RWPE2 (cell line): Measurements from ENCODE around the gene COTL1.

Source experiments
- ATAC-seq: fragments of 200-7000 bp; cut with Tn5 transposase; 3 replicates; pipeline ENCODE4 v1.9.1; 2021; ENCODE audit warnings: low read depth
- DNase-seq: peaks from one replicate; pipeline ENCODE4 v3.0.0-alpha.2; 2020; ENCODE audit warnings: low spot score
- H3K27ac ChIP-seq: fragments of 450-650 bp; 2 replicates; pipeline ENCODE4 v1.5.1; 2017; ENCODE audit warnings: mild to moderate bottlenecking; ENCODE audit not compliant: poor library complexity, severe bottlenecking
- H3K27me3 ChIP-seq: fragments of 250-450 bp; sonication (Bioruptor Pico); 2 replicates; pipeline ENCODE4 v1.5.1; 2021; ENCODE audit warnings: mild to moderate bottlenecking, moderate library complexity; ENCODE audit not compliant: insufficient read depth, poor library complexity, severe bottlenecking
- H3K36me3 ChIP-seq: fragments of 250-450 bp; sonication (Bioruptor Pico); 2 replicates; pipeline ENCODE4 v1.5.1; 2020; ENCODE audit warnings: low read depth, mild to moderate bottlenecking, moderate library complexity
- H3K4me1 ChIP-seq: fragments of 250-450 bp; sonication (Bioruptor Pico); 2 replicates; pipeline ENCODE4 v1.5.1; 2021; ENCODE audit warnings: mild to moderate bottlenecking, moderate library complexity; ENCODE audit not compliant: insufficient read depth, poor library complexity, severe bottlenecking
- H3K4me3 ChIP-seq: fragments of 250-450 bp; sonication (Bioruptor Pico); 2 replicates; pipeline ENCODE4 v1.5.1; 2021; ENCODE audit warnings: mild to moderate bottlenecking, moderate library complexity; ENCODE audit not compliant: severe bottlenecking
- H3K9me3 ChIP-seq: fragments of 250-450 bp; sonication (Bioruptor Pico); 2 replicates; pipeline ENCODE4 v1.5.1; 2021; ENCODE audit warnings: mild to moderate bottlenecking, moderate library complexity; ENCODE audit not compliant: severe bottlenecking
- TF ChIP-seq, protein P1 (sequence below): fragments of 450-650 bp; IDR thresholded peaks from one replicate; pipeline ENCODE4 v1.5.1; 2017; ENCODE audit warnings: mild to moderate bottlenecking, moderate library complexity; ENCODE audit not compliant: poor library complexity, severe bottlenecking

Gene COTL1

GRCh38 chr16:84662471-84662870 is 44.6 kb upstream of the COTL1 start:
- DNase-seq (no peak), ATAC-seq (no peak)
- H3K27ac ChIP-seq, result no peak overlapping the region
- H3K4me1 ChIP-seq, result no peaks in the 10 kb centered on the region
- H3K36me3 ChIP-seq, result peaks cover 78% of the 10 kb centered on the region
- H3K27me3 ChIP-seq, result no peaks in the 10 kb centered on the region
- H3K9me3 ChIP-seq, result no peaks in the 10 kb centered on the region
- no peak overlapping the region for H3K4me3 ChIP-seq
- TF ChIP-seq, protein P1, sequence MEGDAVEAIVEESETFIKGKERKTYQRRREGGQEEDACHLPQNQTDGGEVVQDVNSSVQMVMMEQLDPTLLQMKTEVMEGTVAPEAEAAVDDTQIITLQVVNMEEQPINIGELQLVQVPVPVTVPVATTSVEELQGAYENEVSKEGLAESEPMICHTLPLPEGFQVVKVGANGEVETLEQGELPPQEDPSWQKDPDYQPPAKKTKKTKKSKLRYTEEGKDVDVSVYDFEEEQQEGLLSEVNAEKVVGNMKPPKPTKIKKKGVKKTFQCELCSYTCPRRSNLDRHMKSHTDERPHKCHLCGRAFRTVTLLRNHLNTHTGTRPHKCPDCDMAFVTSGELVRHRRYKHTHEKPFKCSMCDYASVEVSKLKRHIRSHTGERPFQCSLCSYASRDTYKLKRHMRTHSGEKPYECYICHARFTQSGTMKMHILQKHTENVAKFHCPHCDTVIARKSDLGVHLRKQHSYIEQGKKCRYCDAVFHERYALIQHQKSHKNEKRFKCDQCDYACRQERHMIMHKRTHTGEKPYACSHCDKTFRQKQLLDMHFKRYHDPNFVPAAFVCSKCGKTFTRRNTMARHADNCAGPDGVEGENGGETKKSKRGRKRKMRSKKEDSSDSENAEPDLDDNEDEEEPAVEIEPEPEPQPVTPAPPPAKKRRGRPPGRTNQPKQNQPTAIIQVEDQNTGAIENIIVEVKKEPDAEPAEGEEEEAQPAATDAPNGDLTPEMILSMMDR, result no peak

DNA sequence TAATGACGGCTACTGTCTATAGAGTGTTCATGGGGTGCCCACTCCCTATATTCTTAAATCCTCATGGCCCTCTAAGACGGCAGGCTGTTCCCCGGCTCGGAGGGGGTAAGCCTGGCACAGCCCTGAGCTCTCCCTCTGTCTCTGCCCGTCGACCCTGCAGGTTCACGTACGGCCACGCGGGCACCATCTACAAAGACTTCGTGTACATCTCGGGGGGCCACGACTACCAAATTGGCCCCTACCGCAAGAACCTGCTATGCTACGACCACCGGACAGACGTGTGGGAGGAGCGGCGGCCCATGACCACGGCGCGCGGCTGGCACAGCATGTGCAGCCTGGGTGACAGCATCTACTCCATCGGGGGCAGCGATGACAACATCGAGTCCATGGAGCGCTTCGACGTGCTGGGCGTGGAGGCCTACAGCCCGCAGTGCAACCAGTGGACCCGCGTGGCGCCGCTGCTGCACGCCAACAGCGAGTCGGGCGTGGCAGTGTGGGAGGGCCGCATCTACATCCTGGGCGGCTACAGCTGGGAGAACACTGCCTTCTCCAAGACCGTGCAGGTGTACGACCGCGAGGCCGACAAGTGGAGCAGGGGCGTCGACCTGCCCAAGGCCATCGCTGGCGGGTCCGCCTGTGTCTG is 43.7 kb upstream of the COTL1 start:
- Histone ChIP-seq H3K9me3 (no peaks in the 10 kb centered on the region), H3K4me1 (no peaks in the 10 kb centered on the region), H3K27ac (no peak overlapping the region), H3K4me3 (no peak overlapping the region), H3K36me3 (peaks cover 86% of the 10 kb centered on the region), H3K27me3 (no peaks in the 10 kb centered on the region)
- no peak for ATAC-seq
- TF ChIP-seq, protein P1, result no peak
- no peak for DNase-seq

- no peak overlapping the region for H3K4me3 ChIP-seq
- H3K9me3 ChIP-seq, result no peaks in the 10 kb centered on the region
- TF ChIP-seq, protein P1, result no peak
- H3K36me3 ChIP-seq, result peaks cover 82% of the 10 kb centered on the region
- no peak for DNase-seq
- no peak for ATAC-seq
- H3K27ac ChIP-seq, result no peak overlapping the region
- no peaks in the 10 kb centered on the region for H3K27me3 ChIP-seq
- no peaks in the 10 kb centered on the region for H3K4me1 ChIP-seq
These were observed 43.1 kb upstream of the COTL1 start for GRCh38 chr16:84660973-84661372.

- Histone ChIP-seq H3K27ac (no peak overlapping the region), H3K36me3 (peaks cover 80% of the 10 kb centered on the region), H3K27me3 (no peaks in the 10 kb centered on the region), H3K4me1 (no peaks in the 10 kb centered on the region), H3K4me3 (no peak overlapping the region), H3K9me3 (no peaks in the 10 kb centered on the region)
- TF ChIP-seq, protein P1, result no peak
- ATAC-seq (no peak), DNase-seq (no peak)
These were observed 41.9 kb upstream of the COTL1 start for GRCh38 chr16:84659656-84660300.

DNA sequence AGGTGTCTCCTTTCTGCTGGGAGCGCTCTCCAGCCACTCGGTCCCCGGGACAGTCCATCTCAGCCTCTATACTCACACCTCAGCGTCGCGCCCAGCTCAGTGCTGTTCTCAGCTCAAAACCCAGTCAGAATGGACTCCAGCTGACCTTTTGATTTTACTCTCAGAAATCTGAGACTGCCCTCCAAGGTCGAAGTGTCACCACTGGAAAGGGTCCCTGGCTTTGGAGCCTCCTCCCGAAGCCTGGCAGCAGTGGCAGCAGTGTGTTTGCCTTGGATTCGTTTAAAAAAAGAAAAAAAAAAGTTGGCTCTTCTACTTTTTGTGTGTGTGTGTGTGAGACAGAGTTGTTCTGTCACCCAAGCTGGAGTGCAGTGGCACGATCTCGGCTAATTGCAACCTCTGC is 40.8 kb upstream of the COTL1 start:
- H3K4me3 ChIP-seq, result no peak overlapping the region
- no peaks in the 10 kb centered on the region for H3K9me3 ChIP-seq
- no peaks in the 10 kb centered on the region for H3K4me1 ChIP-seq
- TF ChIP-seq, protein P1, result no peak
- ATAC-seq, result no peak
- H3K36me3 ChIP-seq, result peaks cover 86% of the 10 kb centered on the region
- H3K27ac ChIP-seq, result no peak overlapping the region
- H3K27me3 ChIP-seq, result no peaks in the 10 kb centered on the region
- DNase-seq, result no peak
